SK-N-SH (cell line): Measurements from ENCODE around the gene C6orf89. TPM values are rescaled to one million over a fixed set of nuclear protein-coding genes. Genes with fewer than 3 reads are reported as not detected.

Experiments used
- CTCF ChIA-PET: fragments of 300-600, 350-600 bp; formaldehyde crosslinking; extraction: SDS; loops from one replicate; lab custom pipeline; 2021; lab: Yijun Ruan, JAX
- POLR2A ChIA-PET: fragments of 350-600 bp; sonication (Branson Sonifier 250); formaldehyde crosslinking; extraction: SDS; loops from one replicate; lab custom pipeline; 2020; ENCODE audit warnings: antibody characterized with exemption, inconsistent platforms; lab: Yijun Ruan, JAX
- DNase-seq: peaks from one replicate; pipeline ENCODE4 v3.0.0; 2012
- H2AFZ ChIP-seq: fragments of 200-600 bp; sonication (generic); 2 replicates; pipeline ENCODE4 v1.8.1; 2016; ENCODE audit warnings: antibody characterized with exemption, mild to moderate bottlenecking, low read depth
- H3F3A ChIP-seq: fragments of 200-600 bp; sonication (generic); replicated peaks from 2 replicates; pipeline ENCODE3; 2016; ENCODE audit warnings: antibody characterized with exemption, mild to moderate bottlenecking; ENCODE audit not compliant: insufficient read depth
- H3K27ac ChIP-seq, 2 experiments: fragments of 200-500 bp in 1 of 2; fragments of 200-600 bp in 1 of 2; sonication (Bioruptor generic) in 1 of 2; sonication (generic), shearing (Covaris generic) in 1 of 2; 2 replicates each; pipeline versions ENCODE4 v1.5.1 to v1.6.1; 2014 to 2016; ENCODE audit warnings: low read depth in 2 of 2, inconsistent platforms in 1 of 2, low read length in 1 of 2, mild to moderate bottlenecking in 1 of 2, mixed read lengths in 1 of 2
- H3K27me3 ChIP-seq: fragments of 200-600 bp; sonication (generic), shearing (Covaris generic); 2 replicates; pipeline ENCODE4 v1.6.1; 2016; ENCODE audit warnings: mixed run types; ENCODE audit not compliant: insufficient read depth
- H3K36me3 ChIP-seq, 2 experiments: fragments of 200-500 bp in 1 of 2; fragments of 200-600 bp in 1 of 2; sonication (Bioruptor generic) in 1 of 2; sonication (generic) in 1 of 2; replicated peaks in 1 of 2; 2 replicates each; pipeline versions ENCODE3 to v1.5.1; 2014 to 2016; ENCODE audit warnings: low read length in 1 of 2, mild to moderate bottlenecking in 1 of 2; ENCODE audit not compliant: insufficient read depth in 2 of 2, control insufficient read depth in 1 of 2
- H3K4me1 ChIP-seq, 2 experiments: fragments of 200-500 bp in 1 of 2; fragments of 200-600 bp in 1 of 2; sonication (Bioruptor generic) in 1 of 2; sonication (generic), shearing (Covaris generic) in 1 of 2; 2 replicates each; pipeline versions ENCODE4 v1.5.1 to v1.6.1; 2014 to 2016; ENCODE audit warnings: low read depth in 1 of 2, low read length in 1 of 2, mixed run types in 1 of 2; ENCODE audit not compliant: insufficient read depth in 2 of 2, control insufficient read depth in 1 of 2
- H3K4me2 ChIP-seq: fragments of 200-600 bp; sonication (generic), shearing (Covaris generic); 2 replicates; pipeline ENCODE4 v1.6.1; 2017; ENCODE audit warnings: mixed run types
- H3K4me3 ChIP-seq, 2 experiments: fragments of 200-500 bp in 1 of 2; fragments of 200-600 bp in 1 of 2; sonication (Bioruptor generic) in 1 of 2; sonication (generic), shearing (Covaris generic) in 1 of 2; 2 replicates each; pipeline versions ENCODE4 v1.5.1 to v1.8.1; 2014 to 2016; ENCODE audit warnings: low read depth in 2 of 2, inconsistent platforms in 1 of 2, low read length in 1 of 2, mild to moderate bottlenecking in 1 of 2, mixed read lengths in 1 of 2, moderate library complexity in 1 of 2
- H3K79me2 ChIP-seq: fragments of 200-600 bp; sonication (generic); 2 replicates; pipeline ENCODE4 v1.8.1; 2017; ENCODE audit warnings: mild to moderate bottlenecking; ENCODE audit not compliant: insufficient read depth
- H3K9ac ChIP-seq: fragments of 200-600 bp; sonication (generic); 2 replicates; pipeline ENCODE4 v1.6.1; 2017; ENCODE audit warnings: mixed run types
- H3K9me2 ChIP-seq: fragments of 200-600 bp; sonication (generic); 2 replicates; pipeline ENCODE4 v1.6.1; 2017; ENCODE audit warnings: mixed run types
- H3K9me3 ChIP-seq: fragments of 200-600 bp; sonication (generic); 2 replicates; pipeline ENCODE4 v1.6.1; 2017; ENCODE audit warnings: mixed run types, mild to moderate bottlenecking, moderate library complexity
- H4K20me1 ChIP-seq: fragments of 200-600 bp; sonication (generic); 2 replicates; pipeline ENCODE4 v1.6.1; 2017; ENCODE audit warnings: mild to moderate bottlenecking, mixed run types; ENCODE audit not compliant: insufficient read depth
- CHD2 ChIP-seq: fragments of 150-350 bp; IDR thresholded peaks from 2 replicates; pipeline ENCODE4 v1.6.1; 2018; ENCODE audit warnings: low read length; ENCODE audit not compliant: partially characterized antibody
- ELF1 ChIP-seq: IDR thresholded peaks from 2 replicates; pipeline ENCODE4 v1.4.0; 2012
- EP300 ChIP-seq, 2 experiments: IDR thresholded peaks; 2 replicates each; pipeline versions ENCODE4 v1.4.0 to v1.6.1; 2012; ENCODE audit warnings: borderline replicate concordance in 1 of 2, low read depth in 1 of 2, low read length in 1 of 2
- FOSL2 ChIP-seq: IDR thresholded peaks from 2 replicates; pipeline ENCODE4 v1.4.0; 2012; ENCODE audit warnings: low read depth, mild to moderate bottlenecking, moderate library complexity, borderline replicate concordance
- FOXM1 ChIP-seq: IDR thresholded peaks from 2 replicates; pipeline ENCODE4 v1.4.0; 2012; ENCODE audit warnings: low read depth, mild to moderate bottlenecking
- GABPA ChIP-seq: IDR thresholded peaks from 2 replicates; pipeline ENCODE4 v1.4.0; 2012; ENCODE audit warnings: low read depth, mild to moderate bottlenecking
- JUND ChIP-seq: IDR thresholded peaks from 2 replicates; pipeline ENCODE4 v1.4.0; 2012
- MXI1 ChIP-seq: IDR thresholded peaks from 2 replicates; pipeline ENCODE4 v1.6.1; 2012; ENCODE audit warnings: mild to moderate bottlenecking, low read depth, low read length, improper control_type of control experiment
- NFIC ChIP-seq: IDR thresholded peaks from 2 replicates; pipeline ENCODE4 v1.4.0; 2012; ENCODE audit warnings: borderline replicate concordance
- RAD21 ChIP-seq: IDR thresholded peaks from 2 replicates; pipeline ENCODE4 v1.6.1; 2012; ENCODE audit warnings: mild to moderate bottlenecking, low read length
- REST ChIP-seq: IDR thresholded peaks from 2 replicates; pipeline ENCODE4 v1.6.1; 2012; ENCODE audit warnings: mild to moderate bottlenecking, low read depth, low read length, moderate library complexity
- RFX5 ChIP-seq: IDR thresholded peaks from 2 replicates; pipeline ENCODE4 v1.6.1; 2012; ENCODE audit warnings: mild to moderate bottlenecking, improper control_type of control experiment, low read length
- SMC3 ChIP-seq: IDR thresholded peaks from 2 replicates; pipeline ENCODE4 v1.6.1; 2012; ENCODE audit warnings: low read depth, low read length, improper control_type of control experiment
- TCF12 ChIP-seq: IDR thresholded peaks from 2 replicates; pipeline ENCODE4 v1.4.0; 2012
- TEAD4 ChIP-seq: IDR thresholded peaks from 2 replicates; pipeline ENCODE4 v1.4.0; 2012; ENCODE audit warnings: mild to moderate bottlenecking, borderline replicate concordance; ENCODE audit not compliant: insufficient read depth
- USF1 ChIP-seq: IDR thresholded peaks from 2 replicates; pipeline ENCODE4 v1.4.0; 2012; ENCODE audit warnings: low read depth, borderline replicate concordance
- WGBS: methylation state at CpG from one replicate; pipeline ENCODE4 v1.1.6; 2017; ENCODE audit warnings: low lambda C conversion rate; 5-methylcytosine and 5-hydroxymethylcytosine counted together
- polyA plus RNA-seq, 3 experiments: library from polyadenylated mRNA; depleted of rRNA; stranded (reverse); fragments of >200 nt; gene quantifications; 2 replicates each; pipeline ENCODE4 v1.2.3, GENCODE V29; 2012
- TF ChIP-seq, protein P1 (sequence below): fragments of 150-350 bp; IDR thresholded peaks from 2 replicates; pipeline ENCODE4 v1.6.1; 2017; ENCODE audit warnings: antibody characterized with exemption, low read length, low read depth, borderline replicate concordance

C6orf89 gene
- polyA plus RNA-seq, 1 of the 3 experiments (the other 2 are of a cell fraction): 20.4 TPM

- no peaks in the 10 kb centered on the region for H3K79me2 ChIP-seq
- CTCF ChIA-PET: interaction anchor here (1.3 to 3.9 kb wide), 3 partner anchors 10 to 66 kb away, joined by 3 to 19 read pairs (median 3); no protein-coding TSS in a partner anchor
- 90% methylated on average over 2 of the region's 2 CpGs for WGBS
These were observed 44.0 kb upstream of the C6orf89 start for GRCh38 chr6:36841756-36842155.

DNA sequence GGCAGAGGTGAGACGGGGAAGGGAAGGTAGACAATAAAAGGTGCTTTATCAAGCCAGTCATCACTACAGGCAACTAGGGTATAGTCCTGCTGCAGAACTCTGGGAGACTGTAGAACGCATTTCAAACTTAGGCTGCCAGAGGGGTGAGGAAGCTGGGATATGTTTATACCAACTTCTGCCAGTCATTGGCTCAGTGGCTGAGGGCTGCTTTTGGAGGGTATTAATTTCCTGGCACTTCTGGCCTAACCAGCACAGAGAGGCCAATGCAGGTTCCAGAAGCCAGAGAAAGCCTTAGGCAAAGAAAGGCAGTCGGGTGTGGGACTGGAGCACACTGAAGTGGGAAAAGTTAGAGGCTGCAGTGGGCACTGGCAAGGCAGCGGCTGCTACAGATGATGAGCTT lies 42.6 kb upstream of the C6orf89 start:
- H4K20me1 ChIP-seq: no peaks in the 10 kb centered on the region
- H3F3A ChIP-seq: peaks cover 4% of the 10 kb centered on the region
- H3K9me2 ChIP-seq: no peaks in the 10 kb centered on the region
- H3K27me3 ChIP-seq: peaks cover 12% of the 10 kb centered on the region
- ChIA-PET CTCF (interaction anchor here (3.9 kb wide), 1 partner anchor 8 kb away, joined by 19 read pairs; no protein-coding TSS in a partner anchor), POLR2A (no interaction called here)
- no peak overlapping the region for H3K27ac ChIP-seq
- WGBS: 94% methylated on average over 4 of the region's 4 CpGs
- no peaks in the 10 kb centered on the region for H3K36me3 ChIP-seq
- no peak overlapping the region for H3K4me3 ChIP-seq
- no peaks in the 10 kb centered on the region for H3K79me2 ChIP-seq
- no peak overlapping the region for H2AFZ ChIP-seq
- no peak overlapping the region for H3K9ac ChIP-seq
- no peak for DNase-seq
- no peaks in the 10 kb centered on the region for H3K9me3 ChIP-seq
- TF ChIP-seq JUND: no peak
- TF ChIP-seq, protein P1, sequence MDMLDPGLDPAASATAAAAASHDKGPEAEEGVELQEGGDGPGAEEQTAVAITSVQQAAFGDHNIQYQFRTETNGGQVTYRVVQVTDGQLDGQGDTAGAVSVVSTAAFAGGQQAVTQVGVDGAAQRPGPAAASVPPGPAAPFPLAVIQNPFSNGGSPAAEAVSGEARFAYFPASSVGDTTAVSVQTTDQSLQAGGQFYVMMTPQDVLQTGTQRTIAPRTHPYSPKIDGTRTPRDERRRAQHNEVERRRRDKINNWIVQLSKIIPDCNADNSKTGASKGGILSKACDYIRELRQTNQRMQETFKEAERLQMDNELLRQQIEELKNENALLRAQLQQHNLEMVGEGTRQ: no peak
- no peak for TF ChIP-seq RFX5
- TF ChIP-seq FOSL2: no peak
- no peak for TF ChIP-seq REST
- no peak for TF ChIP-seq EP300 (IDR thresholded peaks at IDR 0.05; ENCODE audit: borderline replicate concordance in 1 of 2, low read depth in 1 of 2, low read length in 1 of 2)
- no peak for TF ChIP-seq SMC3
- TF ChIP-seq NFIC: no peak
- TF ChIP-seq RAD21: no peak
- no peak for TF ChIP-seq USF1
- no peak for TF ChIP-seq FOXM1
- no peak for TF ChIP-seq ELF1
- TF ChIP-seq TEAD4: no peak
- no peak for TF ChIP-seq MXI1
- H3K4me1 ChIP-seq: peaks cover 0 to 23% of the 10 kb centered on the region in 2 experiments; a peak in 1 of 4 replicates
- no peak overlapping the region for H3K4me2 ChIP-seq

More at GRCh38 chr6:36841756-36842155, 44.0 kb upstream of the C6orf89 start:
- H3K4me2 ChIP-seq: no peak overlapping the region
- H3K9ac ChIP-seq: no peak overlapping the region
- H3K4me1 ChIP-seq: peaks cover 0 to 23% of the 10 kb centered on the region in 2 experiments; a peak in 1 of 4 replicates
- no peaks in the 10 kb centered on the region for H3K36me3 ChIP-seq
- no peaks in the 10 kb centered on the region for H4K20me1 ChIP-seq
- H3K4me3 ChIP-seq: no peak overlapping the region
- H3K9me2 ChIP-seq: no peaks in the 10 kb centered on the region
- TF ChIP-seq CHD2 (no peak), TCF12 (no peak), GABPA (no peak), RAD21 (no peak)
- H2AFZ ChIP-seq: no peak overlapping the region
- H3F3A ChIP-seq: peaks cover 4% of the 10 kb centered on the region
- H3K27ac ChIP-seq: no peak overlapping the region
- DNase-seq: no peak
- POLR2A ChIA-PET: no interaction called here
- peaks cover 12% of the 10 kb centered on the region for H3K27me3 ChIP-seq
- H3K9me3 ChIP-seq: no peaks in the 10 kb centered on the region
